ENCODE results near the gene PRAMEF5. TPM values are rescaled to one million over a fixed set of nuclear protein-coding genes. Genes with fewer than 3 reads are reported as not detected.
"Not testable (repeated sequence)": the region's sequence is repeated elsewhere in the genome, so short reads cannot be mapped to it uniquely, and the experiment has no call there.

PRAMEF5 gene
- total RNA-seq, 5 donors from 2014 or later (not counting 1 experiment from before 2014, with no cell fraction given) = not detected

DNA sequence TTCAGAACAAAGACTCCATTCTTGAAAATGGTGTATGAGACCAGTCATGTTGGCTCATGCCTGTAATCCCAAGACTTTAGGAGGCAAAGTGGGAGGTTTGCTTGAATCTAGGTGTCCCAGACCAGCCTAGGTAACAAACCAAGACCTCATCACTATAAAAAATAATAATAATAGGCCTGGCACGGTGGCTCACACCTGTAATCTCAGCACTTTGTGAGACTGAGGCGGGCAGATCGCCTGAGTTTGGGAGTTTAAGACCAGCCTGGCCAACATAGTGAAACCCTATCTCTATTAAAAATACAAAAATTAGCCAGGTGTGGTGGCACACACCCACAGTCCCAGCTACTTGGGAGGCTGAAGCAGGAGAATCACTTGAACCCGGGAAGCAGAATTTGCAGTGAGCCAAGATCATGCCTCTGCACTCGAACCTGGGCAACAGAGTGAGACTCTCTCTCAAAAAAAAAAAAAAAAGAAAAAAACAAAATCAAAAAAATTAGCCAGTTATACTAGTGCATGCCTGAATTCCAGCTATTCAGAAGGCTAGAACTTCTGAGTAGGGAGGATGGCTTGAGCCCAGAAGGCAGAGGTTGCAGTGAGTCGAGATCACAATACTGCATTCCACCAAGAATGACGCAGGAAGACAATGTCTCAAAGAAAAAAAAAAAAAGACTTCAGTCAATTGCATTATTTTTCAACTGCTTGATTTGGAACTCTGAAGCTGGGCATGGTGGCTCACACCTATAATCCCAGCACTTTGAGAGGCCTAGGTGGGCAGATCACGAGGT is 26.5 kb upstream of the PRAMEF5 start:
- DNase-seq; ATAC-seq (replicated peaks in 1 of 4); H3K27ac Mint-ChIP-seq; POLR2A ChIA-PET; H3K36me3 Mint-ChIP-seq; H3K27ac ChIP-seq (ENCODE audit: low read length); H3K9me3 Mint-ChIP-seq; H3K36me3 ChIP-seq (ENCODE audit: control insufficient read depth in 2 of 2, extremely low read depth in 1 of 2, insufficient read depth in 1 of 2, low read length in 1 of 2); H3K9me3 ChIP-seq; H3K4me3 Mint-ChIP-seq; H3K4me1 Mint-ChIP-seq; H3K4me3 ChIP-seq (ENCODE audit: control insufficient read depth in 1 of 2, extremely low read depth in 1 of 2, low read length in 1 of 2); H3K4me1 ChIP-seq (ENCODE audit: control insufficient read depth in 1 of 2, extremely low read depth in 1 of 2, insufficient read depth in 2 of 2, low read length in 2 of 2): not testable (repeated sequence)
- peaks cover 4 to 15% of the 10 kb centered on the region in 2 donors for H3K27me3 Mint-ChIP-seq
- CTCF ChIA-PET = interaction anchor here in 1 of 2 donors (0.7 kb wide), 2 partner anchors 1101 to 1600 kb away, joined by 3 to 7 read pairs; no protein-coding TSS in a partner anchor
- 87% methylated on average over 6 of the region's 8 CpGs for WGBS (ENCODE audit: insufficient coverage)
- peaks cover 0 to 15% of the 10 kb centered on the region in 2 experiments for H3K27me3 ChIP-seq (replicated peaks in 1 of 2; ENCODE audit: control insufficient read depth in 2 of 2, extremely low read depth in 1 of 2, insufficient read depth in 2 of 2, low read length in 1 of 2)

GRCh38 chr1:13228343-13228781 is 25.6 kb upstream of the PRAMEF5 start:
- H3K9me3 ChIP-seq = no peaks in the 10 kb centered on the region
- H3K9me3 Mint-ChIP-seq = no peaks in the 10 kb centered on the region
- peak in 17 of 35 experiments; percentile 2 to 32 (median 16) for DNase-seq
- H3K4me1 ChIP-seq (ENCODE audit: control insufficient read depth in 1 of 2, extremely low read depth in 1 of 2, insufficient read depth in 2 of 2, low read length in 2 of 2) = no peaks in the 10 kb centered on the region
- no peaks in the 10 kb centered on the region for H3K4me1 Mint-ChIP-seq
- ATAC-seq (replicated peaks in 1 of 4) = no peak
- no peaks in the 10 kb centered on the region for H3K36me3 ChIP-seq (ENCODE audit: control insufficient read depth in 2 of 2, extremely low read depth in 1 of 2, insufficient read depth in 1 of 2, low read length in 1 of 2)
- CTCF ChIA-PET = no interaction called here
- H3K4me3 Mint-ChIP-seq = no peak overlapping the region
- peaks cover 0 to 15% of the 10 kb centered on the region in 2 experiments for H3K27me3 ChIP-seq (replicated peaks in 1 of 2; ENCODE audit: control insufficient read depth in 2 of 2, extremely low read depth in 1 of 2, insufficient read depth in 2 of 2, low read length in 1 of 2)
- H3K4me3 ChIP-seq (ENCODE audit: control insufficient read depth in 1 of 2, extremely low read depth in 1 of 2, low read length in 1 of 2) = no peak overlapping the region
- H3K27ac ChIP-seq (ENCODE audit: low read length) = no peak overlapping the region
- WGBS (ENCODE audit: insufficient coverage) = 78% methylated on average over 7 of the region's 7 CpGs
- POLR2A ChIA-PET = no interaction called here
- H3K36me3 Mint-ChIP-seq = no peaks in the 10 kb centered on the region
- peaks cover 4 to 15% of the 10 kb centered on the region in 2 donors for H3K27me3 Mint-ChIP-seq
- H3K27ac Mint-ChIP-seq = no peak overlapping the region

DNA sequence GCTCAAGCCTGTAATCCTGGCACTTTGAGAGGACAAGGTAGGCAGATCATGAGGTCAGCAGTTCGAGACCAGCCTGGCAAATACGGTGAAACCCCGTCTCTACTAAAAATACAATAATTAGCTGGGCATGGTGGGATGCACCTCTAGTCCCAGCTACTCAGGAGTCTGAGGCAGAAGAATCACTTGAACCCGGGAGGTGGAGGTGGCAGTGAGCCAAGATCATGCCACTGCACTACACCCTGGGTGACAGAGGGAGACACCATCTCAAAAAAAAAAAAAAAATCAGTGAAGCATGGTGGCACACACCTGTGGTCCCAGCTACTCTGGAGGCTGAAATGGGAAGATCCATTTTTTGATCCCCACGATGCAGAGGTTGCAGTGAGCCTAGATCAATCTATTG is 23.9 kb upstream of the PRAMEF5 start:
- H3K4me1 ChIP-seq (ENCODE audit: control insufficient read depth in 1 of 2, extremely low read depth in 1 of 2, insufficient read depth in 2 of 2, low read length in 2 of 2); H3K4me3 Mint-ChIP-seq; H3K9me3 Mint-ChIP-seq; POLR2A ChIA-PET; DNase-seq; H3K36me3 ChIP-seq (ENCODE audit: control insufficient read depth in 2 of 2, extremely low read depth in 1 of 2, insufficient read depth in 1 of 2, low read length in 1 of 2); ATAC-seq (replicated peaks in 1 of 4); CTCF ChIA-PET; H3K4me1 Mint-ChIP-seq; H3K4me3 ChIP-seq (ENCODE audit: control insufficient read depth in 1 of 2, extremely low read depth in 1 of 2, low read length in 1 of 2); H3K27ac ChIP-seq (ENCODE audit: low read length); H3K27ac Mint-ChIP-seq; H3K27me3 Mint-ChIP-seq; H3K9me3 ChIP-seq; H3K36me3 Mint-ChIP-seq: not testable (repeated sequence)
- H3K27me3 ChIP-seq (replicated peaks in 1 of 2; ENCODE audit: control insufficient read depth in 2 of 2, extremely low read depth in 1 of 2, insufficient read depth in 2 of 2, low read length in 1 of 2) = peaks cover 0 to 15% of the 10 kb centered on the region in 2 experiments
- 76% methylated on average over 5 of the region's 5 CpGs for whole genome bisulfite sequencing (ENCODE audit: insufficient coverage)

DNA sequence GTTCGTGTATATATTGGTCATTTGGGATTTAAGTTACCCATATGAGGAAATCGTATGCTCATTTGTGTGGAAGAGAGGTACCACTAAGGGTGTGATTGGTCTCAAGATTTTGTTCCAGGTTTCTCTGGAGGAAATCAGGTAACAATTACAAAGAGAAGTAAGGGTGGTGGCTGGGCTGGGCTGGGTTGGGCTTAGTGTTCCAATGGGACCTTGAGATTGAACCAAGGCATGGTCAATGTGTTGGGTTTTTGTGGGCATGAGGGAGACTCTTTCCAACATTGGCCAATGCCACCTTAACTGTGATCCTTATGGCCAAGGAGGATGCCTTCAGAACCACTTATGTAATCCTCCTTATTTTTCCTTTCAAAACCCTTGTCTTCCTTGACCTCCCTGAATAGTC is 23.4 kb upstream of the PRAMEF5 start:
- H3K4me3 Mint-ChIP-seq; H3K36me3 Mint-ChIP-seq; H3K9me3 ChIP-seq; ATAC-seq (replicated peaks in 1 of 4); H3K27ac ChIP-seq (ENCODE audit: low read length); H3K4me1 ChIP-seq (ENCODE audit: control insufficient read depth in 1 of 2, extremely low read depth in 1 of 2, insufficient read depth in 2 of 2, low read length in 2 of 2); H3K27ac Mint-ChIP-seq; H3K36me3 ChIP-seq (ENCODE audit: control insufficient read depth in 2 of 2, extremely low read depth in 1 of 2, insufficient read depth in 1 of 2, low read length in 1 of 2); CTCF ChIA-PET; H3K9me3 Mint-ChIP-seq; H3K4me1 Mint-ChIP-seq; POLR2A ChIA-PET; H3K27me3 Mint-ChIP-seq; H3K4me3 ChIP-seq (ENCODE audit: control insufficient read depth in 1 of 2, extremely low read depth in 1 of 2, low read length in 1 of 2): not testable (repeated sequence)
- 88% methylated on average over 2 of the region's 2 CpGs for WGBS (ENCODE audit: insufficient coverage)
- DNase-seq = peak in 1 of 35 experiments; percentile 0
- peaks cover 0 to 17% of the 10 kb centered on the region in 2 experiments for H3K27me3 ChIP-seq (replicated peaks in 1 of 2; ENCODE audit: control insufficient read depth in 2 of 2, extremely low read depth in 1 of 2, insufficient read depth in 2 of 2, low read length in 1 of 2)

DNA sequence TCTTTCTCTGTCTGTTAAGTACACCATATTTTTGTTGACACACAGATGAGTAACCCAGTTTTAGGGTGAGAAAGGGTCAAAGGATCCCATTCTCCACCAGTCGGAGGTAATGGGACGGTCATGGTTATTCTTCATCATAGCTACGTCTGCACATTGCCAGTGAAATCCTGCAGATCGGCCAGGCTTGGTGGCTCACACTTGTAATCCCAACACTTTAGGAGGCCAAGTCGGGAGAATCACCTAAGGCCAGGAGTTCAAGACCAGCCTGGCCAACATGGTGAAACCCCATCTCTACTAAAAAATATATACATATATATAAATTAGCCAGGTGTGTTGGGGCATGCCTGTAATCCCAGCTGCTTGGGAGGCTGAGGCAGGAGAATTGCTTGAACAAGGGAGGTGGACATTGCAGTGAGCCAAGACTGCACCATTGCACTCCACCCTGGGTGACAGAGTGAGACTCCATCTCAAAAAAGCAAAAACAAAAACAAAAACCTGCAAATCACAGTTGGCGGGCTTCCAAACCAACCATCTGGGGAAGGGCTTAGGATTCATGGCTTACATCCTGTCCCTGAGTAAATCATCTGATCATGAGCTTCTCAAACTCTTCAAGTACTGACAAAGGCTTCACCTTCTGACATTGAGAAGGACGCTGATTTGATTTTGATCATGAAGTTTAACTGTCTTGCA is 22.8 kb upstream of the PRAMEF5 start:
- H3K27ac Mint-ChIP-seq; H3K36me3 ChIP-seq (ENCODE audit: control insufficient read depth in 2 of 2, extremely low read depth in 1 of 2, insufficient read depth in 1 of 2, low read length in 1 of 2); DNase-seq; H3K36me3 Mint-ChIP-seq; H3K9me3 Mint-ChIP-seq; H3K4me3 Mint-ChIP-seq; H3K9me3 ChIP-seq; H3K4me1 Mint-ChIP-seq; H3K4me1 ChIP-seq (ENCODE audit: control insufficient read depth in 1 of 2, extremely low read depth in 1 of 2, insufficient read depth in 2 of 2, low read length in 2 of 2); H3K27ac ChIP-seq (ENCODE audit: low read length); H3K4me3 ChIP-seq (ENCODE audit: control insufficient read depth in 1 of 2, extremely low read depth in 1 of 2, low read length in 1 of 2); POLR2A ChIA-PET; H3K27me3 Mint-ChIP-seq; ATAC-seq (replicated peaks in 1 of 4); CTCF ChIA-PET: not testable (repeated sequence)
- H3K27me3 ChIP-seq (replicated peaks in 1 of 2; ENCODE audit: control insufficient read depth in 2 of 2, extremely low read depth in 1 of 2, insufficient read depth in 2 of 2, low read length in 1 of 2) = peaks cover 0 to 19% of the 10 kb centered on the region in 2 experiments
- 89% methylated on average over 6 of the region's 7 CpGs for WGBS (ENCODE audit: insufficient coverage)

DNA sequence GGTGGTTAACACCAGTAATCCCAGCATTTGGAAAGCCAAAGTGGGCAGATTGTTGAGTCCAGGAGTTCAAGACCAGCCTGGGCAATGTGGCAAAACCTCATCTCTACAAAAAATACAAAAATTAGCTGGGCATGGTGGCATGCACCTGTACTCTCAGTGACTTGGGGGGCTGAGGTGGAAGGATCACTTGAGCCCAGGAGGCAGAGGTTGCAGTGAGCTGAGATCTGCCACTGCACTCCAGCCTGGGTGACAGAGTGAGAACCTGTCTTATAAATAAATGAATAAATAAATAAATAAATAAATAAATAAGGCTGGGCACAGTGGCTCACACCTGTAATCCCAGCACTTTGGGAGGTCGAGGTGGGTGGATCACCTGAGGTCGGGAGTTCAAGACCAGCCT is 21.9 kb upstream of the PRAMEF5 start:
- WGBS (ENCODE audit: insufficient coverage) = no CpG with 5 or more reads among the region's 2 CpGs
- H3K27me3 Mint-ChIP-seq; DNase-seq; ATAC-seq (replicated peaks in 1 of 4); CTCF ChIA-PET; H3K9me3 ChIP-seq; H3K27ac Mint-ChIP-seq; H3K36me3 Mint-ChIP-seq; H3K4me1 ChIP-seq (ENCODE audit: control insufficient read depth in 1 of 2, extremely low read depth in 1 of 2, insufficient read depth in 2 of 2, low read length in 2 of 2); H3K4me3 ChIP-seq (ENCODE audit: control insufficient read depth in 1 of 2, extremely low read depth in 1 of 2, low read length in 1 of 2); H3K36me3 ChIP-seq (ENCODE audit: control insufficient read depth in 2 of 2, extremely low read depth in 1 of 2, insufficient read depth in 1 of 2, low read length in 1 of 2); H3K4me3 Mint-ChIP-seq; H3K4me1 Mint-ChIP-seq; H3K9me3 Mint-ChIP-seq; H3K27ac ChIP-seq (ENCODE audit: low read length): not testable (repeated sequence)
- peaks cover 0 to 19% of the 10 kb centered on the region in 2 experiments for H3K27me3 ChIP-seq (replicated peaks in 1 of 2; ENCODE audit: control insufficient read depth in 2 of 2, extremely low read depth in 1 of 2, insufficient read depth in 2 of 2, low read length in 1 of 2)
- POLR2A ChIA-PET = interaction anchor here in 1 of 2 donors (0.7 kb wide), 1 partner anchor 1628 kb away, joined by 7 read pairs; no protein-coding TSS in a partner anchor
